Muscle layer of duodenum (tissue), 2 donors: Measurements from ENCODE around the gene PBX3.

Source experiments
- H3K27ac ChIP-seq: one replicate; pipeline ENCODE4 v1.7.0; 2013; ENCODE audit warnings: mild to moderate bottlenecking, low read length
- H3K27me3 ChIP-seq: one replicate; pipeline ENCODE4 v1.7.0; 2013; ENCODE audit warnings: low read depth, mild to moderate bottlenecking, control low read depth, low read length
- H3K36me3 ChIP-seq, 2 donors: one replicate each; pipeline ENCODE4 v1.7.0; 2013; ENCODE audit warnings: low read length in 2 of 2, control low read depth in 1 of 2, mild to moderate bottlenecking in 1 of 2; ENCODE audit not compliant: insufficient read depth in 2 of 2, control insufficient read depth in 1 of 2
- H3K4me1 ChIP-seq, 2 donors: one replicate each; pipeline ENCODE4 v1.7.0; 2013; ENCODE audit warnings: low read length in 2 of 2, mild to moderate bottlenecking in 2 of 2, control low read depth in 1 of 2, moderate library complexity in 1 of 2; ENCODE audit not compliant: insufficient read depth in 2 of 2, control insufficient read depth in 1 of 2
- H3K4me3 ChIP-seq, 2 donors: one replicate each; pipeline ENCODE4 v1.7.0; 2013; ENCODE audit warnings: low read length in 2 of 2, low read depth in 1 of 2, mild to moderate bottlenecking in 1 of 2
- H3K9me3 ChIP-seq, 2 donors: one replicate each; pipeline ENCODE4 v1.7.0; 2013; ENCODE audit warnings: low read length in 2 of 2, control low read depth in 1 of 2, mild to moderate bottlenecking in 1 of 2; ENCODE audit not compliant: control insufficient read depth in 1 of 2
- donor health status: healthy.

Gene PBX3

DNA sequence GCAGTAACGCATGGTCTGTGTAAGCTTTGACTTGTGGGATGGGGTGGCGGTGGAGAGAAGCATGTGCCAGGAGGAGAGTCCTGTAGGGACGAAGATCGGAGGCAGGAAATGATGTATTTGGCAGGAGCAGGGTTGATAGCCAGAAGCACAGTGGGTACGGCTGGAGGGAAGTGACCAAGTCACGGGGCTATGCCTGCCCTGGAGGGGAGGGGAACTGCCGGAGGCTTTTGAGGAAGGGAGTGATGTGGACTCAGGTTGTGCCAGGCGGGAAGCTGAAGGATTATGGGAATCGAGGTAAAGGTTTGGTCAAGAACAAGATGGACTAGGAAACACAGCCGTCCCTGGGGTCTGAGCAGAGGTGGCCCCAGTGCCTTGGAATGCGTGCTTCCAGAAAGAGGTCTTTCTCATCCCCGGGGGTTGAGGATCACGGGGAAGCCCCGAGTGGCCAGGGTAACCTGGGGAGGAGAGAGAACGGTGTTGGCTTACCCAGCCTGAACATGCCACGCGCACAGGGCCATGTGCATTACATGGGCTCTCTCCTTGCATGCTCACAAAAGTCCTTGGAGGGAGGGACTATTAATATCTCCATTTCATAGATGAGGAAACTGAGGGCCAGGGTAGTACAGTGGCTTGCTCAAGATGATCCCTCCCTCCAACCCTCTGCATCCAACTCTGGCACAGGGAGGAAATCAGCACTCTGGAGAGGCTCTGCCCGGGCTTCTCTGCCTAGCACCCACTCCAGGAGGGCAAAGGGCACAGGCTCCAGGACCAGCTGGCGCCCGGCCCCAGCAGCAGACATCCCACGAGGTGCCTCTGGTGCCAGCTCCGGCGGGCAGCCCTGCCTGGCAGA lies 253.8 kb downstream of the PBX3 start:
- Histone ChIP-seq H3K27me3 (no peaks in the 10 kb centered on the region), H3K4me3 (no peak overlapping the region), H3K4me1 (no peaks in the 10 kb centered on the region), H3K9me3 (no peaks in the 10 kb centered on the region), H3K27ac (no peak overlapping the region), H3K36me3 (no peaks in the 10 kb centered on the region)

DNA sequence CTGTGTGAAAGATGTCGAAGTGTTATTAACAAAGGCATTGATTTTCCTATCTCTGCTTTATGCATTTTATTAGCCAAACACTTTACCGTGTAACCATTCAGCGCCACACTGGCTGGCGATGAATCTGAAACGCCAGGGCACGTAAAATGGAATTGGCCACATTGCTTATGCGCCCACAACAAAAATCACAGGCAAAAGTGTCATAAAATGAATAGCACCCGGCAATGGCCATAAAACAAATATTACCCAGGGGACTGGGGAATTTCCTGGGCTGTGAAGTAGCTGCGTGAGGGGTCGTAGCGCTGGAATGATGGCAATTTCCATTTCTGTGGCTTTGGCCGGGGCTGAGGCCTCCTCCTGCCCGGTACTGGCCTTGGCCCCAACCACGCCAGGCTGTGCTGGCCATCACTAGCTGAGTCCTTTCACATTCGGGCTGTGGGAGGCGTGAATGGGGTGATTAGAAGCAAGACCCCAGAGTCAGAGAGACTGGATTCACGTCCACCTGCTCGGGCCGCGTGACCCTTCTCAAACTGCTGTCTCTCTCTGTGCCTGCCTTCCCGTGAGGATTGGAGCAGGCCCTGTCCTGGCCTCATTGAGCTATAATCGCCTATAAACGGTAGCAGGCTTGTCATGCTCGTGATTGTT lies 254.5 kb downstream of the PBX3 start:
- Histone ChIP-seq H3K27me3 (no peaks in the 10 kb centered on the region), H3K4me3 (no peak overlapping the region), H3K36me3 (no peaks in the 10 kb centered on the region), H3K9me3 (no peaks in the 10 kb centered on the region), H3K27ac (no peak overlapping the region), H3K4me1 (no peaks in the 10 kb centered on the region)

DNA sequence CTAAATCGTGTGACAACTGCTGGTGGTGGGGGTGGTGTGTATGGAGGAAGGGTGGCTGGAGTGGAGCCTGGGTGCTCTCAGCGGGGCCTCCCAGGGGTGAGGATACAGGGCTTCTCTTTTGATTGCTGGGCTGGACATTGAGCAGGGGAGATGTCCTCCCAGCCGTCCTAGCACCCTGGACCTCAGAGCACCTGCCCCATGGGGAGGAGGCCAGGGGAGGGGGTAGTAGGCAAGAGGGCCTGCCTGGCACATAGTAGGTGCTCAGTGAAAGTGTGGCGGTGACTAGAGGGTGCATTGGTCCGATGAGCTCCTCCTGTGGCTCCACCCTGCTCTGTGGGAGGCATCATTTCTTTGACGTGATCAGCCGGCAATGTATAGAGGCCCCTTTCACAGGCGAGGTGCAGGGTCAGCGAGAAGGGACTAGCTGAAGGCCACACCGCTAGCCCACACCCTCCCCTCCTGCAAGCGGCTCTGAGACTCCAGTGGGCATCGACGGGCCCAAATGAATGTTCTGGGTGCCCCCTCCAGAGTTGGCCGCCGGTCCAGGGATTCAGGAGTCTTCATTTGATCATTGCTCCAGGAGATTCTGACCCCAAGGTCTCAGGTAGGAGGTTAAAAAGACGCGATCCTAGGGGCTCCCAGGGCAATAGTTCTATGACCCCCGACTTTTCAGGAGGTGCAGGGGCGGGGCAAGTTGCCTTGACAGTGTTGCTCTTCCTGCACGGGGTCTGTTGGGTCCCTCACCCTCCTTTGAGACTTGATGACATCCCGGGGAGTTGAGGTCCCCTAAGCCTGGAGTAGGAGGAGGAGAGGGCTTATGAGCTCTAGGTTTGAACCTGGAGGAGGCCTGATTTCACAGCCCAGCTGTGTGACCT lies 255.5 kb downstream of the PBX3 start:
- peaks cover 0 to 6% of the 10 kb centered on the region in 2 donors for H3K9me3 ChIP-seq
- H3K4me3 ChIP-seq = no peak overlapping the region
- H3K27ac ChIP-seq = no peak overlapping the region
- no peaks in the 10 kb centered on the region for H3K4me1 ChIP-seq
- no peaks in the 10 kb centered on the region for H3K27me3 ChIP-seq
- H3K36me3 ChIP-seq = no peaks in the 10 kb centered on the region

DNA sequence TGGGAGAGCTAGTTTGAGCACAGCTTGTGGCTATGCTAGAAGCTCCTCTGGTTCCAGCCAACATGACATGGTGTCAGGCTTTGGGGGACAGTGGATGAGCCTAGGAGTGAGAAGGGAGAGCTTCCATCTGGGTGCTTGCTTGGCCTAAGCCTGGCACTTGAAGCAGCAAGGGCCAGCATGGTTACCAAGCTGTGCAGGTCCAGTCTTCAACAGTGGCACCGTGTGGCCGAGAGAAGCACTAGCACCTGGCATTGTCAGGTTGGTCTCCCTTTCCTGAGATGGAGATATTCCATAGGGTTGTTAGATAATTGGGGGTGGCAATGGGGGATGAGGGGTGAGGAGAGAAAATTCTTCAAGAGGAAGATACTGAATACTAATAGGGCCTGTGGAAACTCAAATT lies 261.9 kb downstream of the PBX3 start:
- Histone ChIP-seq H3K9me3 (peaks cover 0 to 16% of the 10 kb centered on the region in 2 donors), H3K27ac (no peak overlapping the region), H3K36me3 (no peaks in the 10 kb centered on the region), H3K4me1 (no peaks in the 10 kb centered on the region), H3K27me3 (no peaks in the 10 kb centered on the region), H3K4me3 (no peak overlapping the region)

DNA sequence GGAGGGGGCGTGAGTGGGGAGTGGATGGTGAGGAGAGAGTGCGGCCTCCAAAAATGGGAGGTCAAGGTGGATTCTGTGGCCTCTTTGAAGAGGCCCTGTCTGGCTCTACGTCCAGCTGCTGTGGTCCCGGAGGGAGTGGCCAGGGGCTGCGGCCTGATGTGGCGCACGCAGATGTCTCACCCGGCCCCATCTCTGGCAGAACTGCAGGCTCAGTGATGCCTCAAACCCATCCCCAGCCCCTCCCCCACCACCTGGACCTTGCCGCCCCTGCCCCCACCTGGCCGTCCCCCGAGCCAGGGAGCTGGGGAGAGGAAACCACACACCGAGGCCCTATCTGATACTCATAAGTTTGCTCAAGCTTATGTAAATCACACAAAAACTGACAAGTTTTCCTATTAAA lies 267.6 kb downstream of the PBX3 start:
- no peaks in the 10 kb centered on the region for H3K4me1 ChIP-seq
- no peaks in the 10 kb centered on the region for H3K36me3 ChIP-seq
- H3K9me3 ChIP-seq = no peaks in the 10 kb centered on the region
- H3K4me3 ChIP-seq = no peak overlapping the region
- H3K27ac ChIP-seq = no peak overlapping the region
- H3K27me3 ChIP-seq = no peaks in the 10 kb centered on the region

DNA sequence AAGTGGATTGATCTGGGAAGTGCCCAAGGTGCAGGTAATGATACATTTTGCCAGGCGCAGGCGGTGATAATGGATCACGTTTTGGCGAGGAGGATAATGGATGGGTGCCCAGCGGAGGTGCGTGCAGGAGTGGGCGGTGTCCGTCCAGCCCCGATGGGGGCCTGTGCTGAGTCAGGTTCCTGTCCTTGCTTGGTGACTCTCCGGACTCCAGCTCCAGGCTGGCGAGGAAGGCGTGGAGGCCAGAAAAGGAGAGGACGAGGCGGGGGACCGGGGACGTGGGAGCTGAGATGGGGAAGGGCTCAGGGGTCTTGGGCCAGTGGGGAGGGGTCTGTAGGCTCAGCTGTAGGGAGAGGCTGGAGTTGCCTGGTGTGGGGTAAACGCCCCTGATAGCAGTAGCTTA lies 268.3 kb downstream of the PBX3 start:
- H3K4me3 ChIP-seq = no peak overlapping the region
- no peaks in the 10 kb centered on the region for H3K9me3 ChIP-seq
- no peaks in the 10 kb centered on the region for H3K36me3 ChIP-seq
- no peak overlapping the region for H3K27ac ChIP-seq
- H3K4me1 ChIP-seq = no peaks in the 10 kb centered on the region
- H3K27me3 ChIP-seq = no peaks in the 10 kb centered on the region

DNA sequence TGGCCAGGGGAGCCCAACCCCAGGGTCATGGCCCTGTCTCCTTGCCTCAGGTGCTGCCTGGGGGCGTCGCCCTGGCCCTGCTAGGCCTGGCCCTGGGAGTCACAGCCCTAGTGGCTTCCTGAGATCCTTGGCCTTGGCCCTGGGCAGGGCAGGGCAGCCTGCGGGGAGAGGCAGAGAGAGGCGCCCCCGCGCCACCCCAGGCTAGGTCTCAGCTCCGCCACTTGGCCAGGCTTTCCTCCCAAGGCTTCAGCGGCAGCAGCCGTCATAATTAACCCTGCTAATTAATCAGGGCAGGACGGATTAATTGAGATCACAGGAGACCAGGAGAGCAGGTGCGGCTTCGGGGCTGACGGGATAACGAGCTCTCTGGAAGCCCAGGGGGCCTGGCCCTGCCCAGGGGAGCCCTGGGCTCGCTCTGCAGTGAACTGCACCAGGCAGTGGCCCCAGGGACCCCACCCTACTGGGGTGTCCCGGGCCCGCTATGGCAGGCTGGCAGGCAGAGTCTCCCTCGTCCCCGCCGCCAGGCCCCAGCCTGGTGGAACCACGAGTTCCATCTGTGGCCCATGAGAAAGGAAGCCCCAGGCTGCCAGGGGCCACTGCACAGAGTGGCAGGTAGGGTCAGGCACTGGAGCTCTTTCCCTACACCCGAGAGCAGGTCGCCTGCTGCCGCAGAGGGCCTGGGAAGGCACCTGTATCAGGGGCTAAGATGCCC lies 269.6 kb downstream of the PBX3 start:
- Histone ChIP-seq H3K27me3 (no peaks in the 10 kb centered on the region), H3K4me3 (no peak overlapping the region), H3K36me3 (no peaks in the 10 kb centered on the region), H3K27ac (no peak overlapping the region), H3K4me1 (no peaks in the 10 kb centered on the region), H3K9me3 (no peaks in the 10 kb centered on the region)
